ENCODE measurements around the gene NAA20. TPM values are rescaled to one million over a fixed set of nuclear protein-coding genes. Genes with fewer than 3 reads are reported as not detected.

Gene NAA20
- total and polyA plus RNA-seq, 2 of the 4 experiments (the other 2 are of a cell fraction) = 35.7 to 58.8 TPM

GRCh38 chr20:19992996-19993908 lies 23.9 kb upstream of the NAA20 start (continued):
- no peak for TF ChIP-seq ELK1 (IDR thresholded peaks at IDR 0.05; ENCODE audit: borderline replicate concordance, low read depth, low read length)
